ENCODE measurements around the gene UQCC3. TPM values are rescaled to one million over a fixed set of nuclear protein-coding genes. Genes with fewer than 3 reads are reported as not detected.
A peak's percentile ranks its signal among the peaks of the same experiment; 100 is the strongest.
"Not testable (repeated sequence)": the region's sequence is repeated elsewhere in the genome, so short reads cannot be mapped to it uniquely, and the experiment has no call there.

Gene UQCC3
- polyA plus RNA-seq, 3 donors, result 10.4 to 13.1 (median 12.9) TPM

GRCh38 chr11:62656796-62657429, 14.6 kb upstream of the UQCC3 start:
- DNase-seq, result no peak

GRCh38 chr11:62664405-62665074, 6.9 kb upstream of the UQCC3 start:
- DNase-seq, result peak; percentile 73

GRCh38 chr11:62665075-62665598, 6.3 kb upstream of the UQCC3 start, which contains the start of the genes C11orf98 and CSKMT:
Gene C11orf98, minus strand, starts transcription at chr11:62665210. Its CDS starts 41 bp downstream, at chr11:62665169.
Gene CSKMT, plus strand, starts transcription at chr11:62665312. Its CDS starts 568 bp downstream, at chr11:62665880.
- DNase-seq, result peak; percentile 96

GRCh38 chr11:62665599-62666258, 5.7 kb upstream of the UQCC3 start:
- peak; percentile 70 for DNase-seq

GRCh38 chr11:62666259-62666926, 5.1 kb upstream of the UQCC3 start:
- DNase-seq, result no peak

GRCh38 chr11:62667460-62667859, 4.0 kb upstream of the UQCC3 start:
- no peak for DNase-seq

- DNase-seq, result no peak
Observed at GRCh38 chr11:62669420-62670161, 1.9 kb upstream of the UQCC3 start.

- peak; percentile 31 for DNase-seq
Observed at GRCh38 chr11:62671236-62671607, 251 bp upstream of the UQCC3 start.

GRCh38 chr11:62673196-62673525, 1.7 kb downstream of the UQCC3 start:
- DNase-seq, result no peak

- DNase-seq, result not testable (repeated sequence)
Observed at GRCh38 chr11:62675415-62675814, 3.9 kb downstream of the UQCC3 start.

- no peak for DNase-seq
Observed at GRCh38 chr11:62676698-62677097, 5.2 kb downstream of the UQCC3 start.

- no peak for DNase-seq
Observed at GRCh38 chr11:62677156-62677555, 5.7 kb downstream of the UQCC3 start.

- no peak for DNase-seq
Observed at GRCh38 chr11:62677714-62678113, 6.2 kb downstream of the UQCC3 start.

- DNase-seq, result no peak
Observed at GRCh38 chr11:62678433-62678769, 6.9 kb downstream of the UQCC3 start.

GRCh38 chr11:62678770-62679696, 7.6 kb downstream of the UQCC3 start, which contains the start of gene UBXN1:
Gene UBXN1, minus strand, starts transcription at chr11:62679073. Its CDS starts 150 bp downstream, at chr11:62678923.
- peak; percentile 87 for DNase-seq

- DNase-seq, result peak; percentile 41
Observed at GRCh38 chr11:62680825-62681240, 9.4 kb downstream of the UQCC3 start.

- no peak for DNase-seq
Observed at GRCh38 chr11:62682518-62682917, 11.0 kb downstream of the UQCC3 start.

- DNase-seq, result no peak
Observed at GRCh38 chr11:62687508-62688396, 16.3 kb downstream of the UQCC3 start.

GRCh38 chr11:62688491-62688890, 17.0 kb downstream of the UQCC3 start:
- no peak for DNase-seq

Measured in renal pelvis (tissue), 4 donors.